HEK293 (cell line): ENCODE measurements around the gene ADM5.

Experiments
- CTCF ChIA-PET: fragments of 350-600 bp; formaldehyde crosslinking; extraction: SDS; loops from one replicate; lab custom pipeline; 2021; ENCODE audit warnings: antibody characterized with exemption; lab: Yijun Ruan, JAX
- POLR2A ChIA-PET: fragments of 300-600 bp; formaldehyde crosslinking; extraction: SDS; loops from one replicate; lab custom pipeline; 2020; ENCODE audit warnings: antibody characterized with exemption, inconsistent platforms; lab: Yijun Ruan, JAX
- H3K27ac ChIP-seq: fragments of 200-500 bp; sonication (Bioruptor generic); 2 replicates; pipeline ENCODE4 v1.5.1; 2014; ENCODE audit warnings: low read depth, low read length, control low read depth, inconsistent platforms; ENCODE audit errors: extremely low read depth
- H3K36me3 ChIP-seq, 2 experiments: fragments of 200-500 bp in 1 of 2; sonication (Bioruptor generic) in 1 of 2; 1 replicate in 1 of 2; 2 replicates in 1 of 2; pipeline ENCODE4 v1.5.1; 2014 to 2017; ENCODE audit warnings: inconsistent platforms in 2 of 2, low read length in 2 of 2; ENCODE audit not compliant: control insufficient read depth in 2 of 2, insufficient read depth in 1 of 2
- H3K4me1 ChIP-seq: fragments of 200-500 bp; sonication (Bioruptor generic); 2 replicates; pipeline ENCODE4 v1.5.1; 2014; ENCODE audit warnings: mild to moderate bottlenecking, low read length, inconsistent platforms; ENCODE audit not compliant: control insufficient read depth, insufficient read depth
- H3K4me3 ChIP-seq: 2 replicates; pipeline ENCODE4 v1.5.1; 2011; ENCODE audit warnings: low read depth, mild to moderate bottlenecking, control low read depth, low read length, moderate library complexity
- H3K9me3 ChIP-seq: fragments of 200-500 bp; sonication (Bioruptor generic); 2 replicates; pipeline ENCODE4 v1.5.1; 2014; ENCODE audit warnings: low read depth, low read length, inconsistent platforms; ENCODE audit not compliant: control insufficient read depth, insufficient read depth
- PRDM1 ChIP-seq: fragments of 450-650 bp; formaldehyde crosslinking; IDR thresholded peaks from 2 replicates; pipeline ENCODE4; 2016; ENCODE audit warnings: missing biosample characterization, missing genetic modification characterization
- PRDM10 ChIP-seq: fragments of 450-650 bp; formaldehyde crosslinking; IDR thresholded peaks from 2 replicates; pipeline ENCODE4 v1.5.1; 2016; ENCODE audit warnings: missing biosample characterization, missing genetic modification characterization
- SP3 ChIP-seq: fragments of 450-650 bp; formaldehyde crosslinking; IDR thresholded peaks from 2 replicates; pipeline ENCODE4 v1.5.1; 2016; ENCODE audit warnings: missing biosample characterization, missing genetic modification characterization
- ZBTB44 ChIP-seq: fragments of 450-650 bp; IDR thresholded peaks from 2 replicates; pipeline ENCODE4 v1.5.1; 2018; ENCODE audit warnings: missing biosample characterization, mild to moderate bottlenecking, missing genetic modification characterization
- ZBTB7A ChIP-seq: fragments of 450-650 bp; formaldehyde crosslinking; IDR thresholded peaks from 2 replicates; pipeline ENCODE4 v1.5.1; 2016; ENCODE audit warnings: low read depth, missing biosample characterization, missing genetic modification characterization
- ZNF157 ChIP-seq: fragments of 450-650 bp; formaldehyde crosslinking; IDR thresholded peaks from 2 replicates; pipeline ENCODE4 v1.5.1; 2016; ENCODE audit warnings: missing biosample characterization, missing genetic modification characterization
- ZNF16 ChIP-seq: fragments of 450-650 bp; formaldehyde crosslinking; IDR thresholded peaks from 2 replicates; pipeline ENCODE4 v1.5.1; 2016; ENCODE audit warnings: low read depth, missing biosample characterization, missing genetic modification characterization
- ZNF214 ChIP-seq: fragments of 450-650 bp; formaldehyde crosslinking; IDR thresholded peaks from 2 replicates; pipeline ENCODE4 v1.5.1; 2017; ENCODE audit warnings: missing biosample characterization, mild to moderate bottlenecking, missing genetic modification characterization, borderline replicate concordance
- ZNF223 ChIP-seq: fragments of 450-650 bp; formaldehyde crosslinking; IDR thresholded peaks from 2 replicates; pipeline ENCODE4 v1.5.1; 2016; ENCODE audit warnings: missing biosample characterization, missing genetic modification characterization
- ZNF280D ChIP-seq: fragments of 450-650 bp; formaldehyde crosslinking; IDR thresholded peaks from 2 replicates; pipeline ENCODE4 v1.5.1; 2016; ENCODE audit warnings: missing biosample characterization, missing genetic modification characterization
- ZNF394 ChIP-seq: fragments of 450-650 bp; formaldehyde crosslinking; IDR thresholded peaks from 2 replicates; pipeline ENCODE4 v1.5.1; 2016; ENCODE audit warnings: missing biosample characterization, missing genetic modification characterization, mild to moderate bottlenecking, moderate library complexity, borderline replicate concordance
- ZNF433 ChIP-seq: fragments of 450-650 bp; formaldehyde crosslinking; IDR thresholded peaks from 2 replicates; pipeline ENCODE4 v1.5.1; 2016; ENCODE audit warnings: missing biosample characterization, missing genetic modification characterization, low read depth
- ZNF544 ChIP-seq: fragments of 450-650 bp; formaldehyde crosslinking; IDR thresholded peaks from 2 replicates; pipeline ENCODE4 v1.5.0; 2017; ENCODE audit warnings: missing biosample characterization, missing genetic modification characterization
- ZNF561 ChIP-seq: fragments of 450-650 bp; IDR thresholded peaks from 2 replicates; pipeline ENCODE4 v1.5.1; 2018; ENCODE audit warnings: missing biosample characterization, missing genetic modification characterization, borderline replicate concordance
- ZNF645 ChIP-seq: fragments of 450-650 bp; formaldehyde crosslinking; IDR thresholded peaks from 2 replicates; pipeline ENCODE4; 2016; ENCODE audit warnings: missing biosample characterization, missing genetic modification characterization
- ZNF664 ChIP-seq: fragments of 450-650 bp; formaldehyde crosslinking; IDR thresholded peaks from 2 replicates; pipeline ENCODE4 v1.5.1; 2016; ENCODE audit warnings: missing biosample characterization, missing genetic modification characterization
- ZNF843 ChIP-seq: fragments of 450-650 bp; formaldehyde crosslinking; IDR thresholded peaks from 2 replicates; pipeline ENCODE4 v1.5.1; 2016; ENCODE audit warnings: missing biosample characterization, missing genetic modification characterization
- TF ChIP-seq, protein P1 (sequence below): fragments of 450-650 bp; formaldehyde crosslinking; IDR thresholded peaks from 2 replicates; pipeline ENCODE4 v1.5.1; 2016; ENCODE audit warnings: missing biosample characterization, missing genetic modification characterization

Gene ADM5

DNA sequence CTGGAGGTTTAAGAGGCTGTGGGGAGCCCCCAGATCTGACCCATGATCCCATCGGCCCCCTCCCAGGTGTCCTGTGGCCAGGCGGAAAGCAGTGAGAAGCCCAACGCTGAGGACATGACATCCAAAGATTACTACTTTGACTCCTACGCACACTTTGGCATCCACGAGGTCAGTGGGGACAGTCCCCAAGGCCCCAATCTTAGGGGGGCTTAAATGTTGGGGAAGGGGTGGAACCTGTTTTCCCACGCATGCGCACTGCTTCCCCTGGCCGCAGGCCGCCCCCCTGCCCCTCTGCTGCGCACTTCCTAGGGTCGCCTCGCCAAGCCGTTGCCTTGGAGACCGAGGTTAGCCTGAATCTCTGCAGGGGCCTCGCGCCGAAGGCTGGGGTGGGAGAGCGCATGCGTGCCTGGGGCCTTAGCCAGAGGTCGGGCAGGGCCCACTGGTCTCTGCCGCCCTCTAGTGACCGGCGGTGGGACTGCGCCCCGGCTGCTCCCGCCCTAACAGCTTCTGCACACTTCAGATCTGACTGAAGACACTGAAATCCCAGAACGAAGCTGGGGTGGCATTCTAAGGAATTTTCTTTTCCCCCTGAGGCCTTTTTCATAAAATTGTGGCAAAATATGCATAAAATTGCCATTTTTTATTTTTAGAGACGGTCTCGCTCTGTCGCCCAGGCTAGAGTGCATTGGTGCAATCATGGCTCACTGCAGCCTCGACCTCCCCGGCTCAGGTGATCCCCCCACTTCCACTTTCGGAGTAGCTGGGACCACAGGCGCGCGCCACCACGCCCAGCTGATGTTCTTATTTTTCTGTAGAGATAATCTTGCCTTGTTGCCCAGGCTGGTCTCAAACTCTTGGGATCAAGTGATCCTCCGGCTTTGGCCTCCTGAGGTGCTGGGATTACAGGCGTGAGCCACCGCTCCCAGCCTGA is 8.7 kb upstream of the ADM5 start (continued):
- TF ChIP-seq ZNF223 (tag by site-specific recombination) (no peak), ZNF645 (tag by site-specific recombination) (no peak), ZBTB44 (tag by site-specific recombination) (no peak), ZNF16 (tag by site-specific recombination) (no peak), ZNF843 (tag by site-specific recombination) (no peak), ZNF433 (no peak)
- TF ChIP-seq, all 188 proteins: peak for 13

DNA sequence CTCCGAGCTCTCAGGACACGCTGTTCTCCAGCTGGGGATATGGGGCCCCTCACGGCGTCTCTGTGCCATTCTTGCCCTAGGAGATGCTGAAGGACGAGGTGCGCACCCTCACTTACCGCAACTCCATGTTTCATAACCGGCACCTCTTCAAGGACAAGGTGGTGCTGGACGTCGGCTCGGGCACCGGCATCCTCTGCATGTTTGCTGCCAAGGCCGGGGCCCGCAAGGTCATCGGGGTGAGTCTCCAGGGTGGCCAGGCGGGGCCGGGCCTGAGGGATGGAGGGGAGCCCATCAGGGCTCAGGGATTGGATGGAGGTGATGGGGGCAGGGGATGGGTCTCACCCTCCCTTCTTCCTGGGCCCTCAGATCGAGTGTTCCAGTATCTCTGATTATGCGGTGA is 7.6 kb upstream of the ADM5 start:
- ChIA-PET POLR2A (interaction anchor here (0.6 kb wide), 2 partner anchors 36 to 96 kb away, joined by 3 read pairs; no protein-coding TSS in a partner anchor), CTCF (interaction anchor here (0.6 to 2.0 kb wide), 11 partner anchors 9 to 290 kb away, joined by 3 to 10 read pairs (median 5); partner anchors contain the start of genes AP2A1 and PTOV1)
- H3K4me3 ChIP-seq = no peak overlapping the region
- no peak overlapping the region for H3K27ac ChIP-seq
- peaks cover 17% of the 10 kb centered on the region for H3K4me1 ChIP-seq
- no peaks in the 10 kb centered on the region for H3K9me3 ChIP-seq
- TF ChIP-seq PRDM10 (tag by site-specific recombination) (no peak), ZNF394 (tag by site-specific recombination) (no peak), ZBTB7A (no peak)
- peaks cover 43 to 56% of the 10 kb centered on the region in 2 experiments for H3K36me3 ChIP-seq

DNA sequence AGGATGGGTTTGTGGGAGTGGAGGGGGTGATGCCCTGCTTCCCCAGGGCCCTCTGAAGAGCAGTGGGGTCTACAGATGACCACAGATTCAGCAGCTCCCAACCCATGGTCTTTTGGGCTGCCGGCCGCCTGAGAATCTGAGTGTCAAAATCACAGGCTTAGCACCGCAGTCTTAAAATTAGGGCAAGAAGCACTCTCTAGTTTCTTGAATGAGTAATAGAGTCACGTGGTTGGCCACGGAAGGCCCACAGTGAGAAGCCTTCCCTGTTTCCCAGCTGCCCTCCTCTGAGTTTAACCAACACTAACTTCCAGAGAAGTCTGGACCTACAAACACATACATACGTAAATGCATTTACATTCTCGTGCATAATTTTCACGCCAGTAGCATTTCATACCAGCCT is 7.1 kb upstream of the ADM5 start:
- ChIA-PET POLR2A (interaction anchor here (0.6 kb wide), 1 partner anchor 96 kb away, joined by 3 read pairs; no protein-coding TSS in a partner anchor), CTCF (interaction anchor here (1.0 to 2.0 kb wide), 3 partner anchors 18 to 179 kb away, joined by 4 to 10 read pairs (median 8); partner anchors contain the start of gene PTOV1)
- peaks cover 17% of the 10 kb centered on the region for H3K4me1 ChIP-seq
- no peak for TF ChIP-seq ZNF214
- no peak for TF ChIP-seq ZNF280D (tag by site-specific recombination)
- no peak for TF ChIP-seq ZNF664 (tag by site-specific recombination)
- no peak for TF ChIP-seq ZNF561
- TF ChIP-seq, protein P1, sequence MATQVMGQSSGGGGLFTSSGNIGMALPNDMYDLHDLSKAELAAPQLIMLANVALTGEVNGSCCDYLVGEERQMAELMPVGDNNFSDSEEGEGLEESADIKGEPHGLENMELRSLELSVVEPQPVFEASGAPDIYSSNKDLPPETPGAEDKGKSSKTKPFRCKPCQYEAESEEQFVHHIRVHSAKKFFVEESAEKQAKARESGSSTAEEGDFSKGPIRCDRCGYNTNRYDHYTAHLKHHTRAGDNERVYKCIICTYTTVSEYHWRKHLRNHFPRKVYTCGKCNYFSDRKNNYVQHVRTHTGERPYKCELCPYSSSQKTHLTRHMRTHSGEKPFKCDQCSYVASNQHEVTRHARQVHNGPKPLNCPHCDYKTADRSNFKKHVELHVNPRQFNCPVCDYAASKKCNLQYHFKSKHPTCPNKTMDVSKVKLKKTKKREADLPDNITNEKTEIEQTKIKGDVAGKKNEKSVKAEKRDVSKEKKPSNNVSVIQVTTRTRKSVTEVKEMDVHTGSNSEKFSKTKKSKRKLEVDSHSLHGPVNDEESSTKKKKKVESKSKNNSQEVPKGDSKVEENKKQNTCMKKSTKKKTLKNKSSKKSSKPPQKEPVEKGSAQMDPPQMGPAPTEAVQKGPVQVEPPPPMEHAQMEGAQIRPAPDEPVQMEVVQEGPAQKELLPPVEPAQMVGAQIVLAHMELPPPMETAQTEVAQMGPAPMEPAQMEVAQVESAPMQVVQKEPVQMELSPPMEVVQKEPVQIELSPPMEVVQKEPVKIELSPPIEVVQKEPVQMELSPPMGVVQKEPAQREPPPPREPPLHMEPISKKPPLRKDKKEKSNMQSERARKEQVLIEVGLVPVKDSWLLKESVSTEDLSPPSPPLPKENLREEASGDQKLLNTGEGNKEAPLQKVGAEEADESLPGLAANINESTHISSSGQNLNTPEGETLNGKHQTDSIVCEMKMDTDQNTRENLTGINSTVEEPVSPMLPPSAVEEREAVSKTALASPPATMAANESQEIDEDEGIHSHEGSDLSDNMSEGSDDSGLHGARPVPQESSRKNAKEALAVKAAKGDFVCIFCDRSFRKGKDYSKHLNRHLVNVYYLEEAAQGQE = no peak
- TF ChIP-seq SP3 (tag by site-specific recombination) = no peak
- TF ChIP-seq ZNF544 (tag by site-specific recombination) = no peak
- TF ChIP-seq PRDM1 = no peak
- no peak for TF ChIP-seq ZNF157 (tag by site-specific recombination)

More for the DNA sequence above, 7.1 kb upstream of the ADM5 start:
- Histone ChIP-seq H3K4me3 (no peak overlapping the region), H3K36me3 (peaks cover 43 to 59% of the 10 kb centered on the region in 2 experiments), H3K9me3 (no peaks in the 10 kb centered on the region), H3K27ac (no peak overlapping the region)
